Hematopoietic multipotent progenitor cell (in vitro differentiated cells): Measurements from ENCODE around the gene CDCA5. TPM values are rescaled to one million over a fixed set of nuclear protein-coding genes. Genes with fewer than 3 reads are reported as not detected.

ENCODE experiments used
- DNase-seq, 3 donors: peaks; one replicate each; pipeline ENCODE4 v3.0.0-alpha.2; 2011 to 2015; ENCODE audit warnings: low read depth in 2 of 3, low spot score in 2 of 3
- total RNA-seq: library from RNA; depleted of rRNA; stranded (reverse); fragments of >200 nt; gene quantifications from one replicate; pipeline ENCODE4 v1.2.3, GENCODE V29; 2012

CDCA5 gene
- total RNA-seq, 1 donor: 5.1 TPM

DNA sequence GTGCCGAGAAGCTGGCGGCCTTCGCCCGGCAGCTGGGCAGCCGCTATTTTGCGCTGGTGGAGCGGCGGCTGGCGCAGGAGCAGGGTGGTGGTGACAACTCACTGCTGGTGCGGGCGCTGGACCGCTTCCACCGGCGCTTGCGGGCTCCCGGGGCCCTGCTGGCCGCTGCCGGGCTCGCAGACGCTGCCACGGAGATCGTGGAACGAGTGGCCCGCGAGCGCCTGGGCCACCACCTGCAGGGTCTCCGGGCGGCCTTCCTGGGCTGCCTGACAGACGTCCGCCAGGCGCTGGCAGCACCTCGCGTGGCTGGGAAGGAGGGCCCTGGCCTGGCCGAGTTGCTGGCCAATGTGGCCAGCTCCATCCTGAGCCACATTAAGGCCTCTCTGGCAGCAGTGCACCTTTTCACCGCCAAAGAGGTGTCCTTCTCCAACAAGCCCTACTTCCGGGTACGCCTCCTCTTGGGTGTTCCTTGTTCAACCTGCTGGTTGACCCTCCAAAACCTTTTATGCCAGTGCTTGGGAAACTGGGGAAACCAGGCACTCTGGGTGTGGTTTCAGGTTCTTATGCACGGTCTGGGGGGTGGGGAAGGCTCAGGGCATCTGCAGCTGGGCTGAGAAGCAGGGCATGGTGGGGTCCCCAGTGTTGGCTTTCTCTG is 24.8 kb upstream of the CDCA5 start:
- no peak for DNase-seq

- no peak for DNase-seq
Measured at GRCh38 chr11:65107751-65108468, 24.1 kb upstream of the CDCA5 start.

DNA sequence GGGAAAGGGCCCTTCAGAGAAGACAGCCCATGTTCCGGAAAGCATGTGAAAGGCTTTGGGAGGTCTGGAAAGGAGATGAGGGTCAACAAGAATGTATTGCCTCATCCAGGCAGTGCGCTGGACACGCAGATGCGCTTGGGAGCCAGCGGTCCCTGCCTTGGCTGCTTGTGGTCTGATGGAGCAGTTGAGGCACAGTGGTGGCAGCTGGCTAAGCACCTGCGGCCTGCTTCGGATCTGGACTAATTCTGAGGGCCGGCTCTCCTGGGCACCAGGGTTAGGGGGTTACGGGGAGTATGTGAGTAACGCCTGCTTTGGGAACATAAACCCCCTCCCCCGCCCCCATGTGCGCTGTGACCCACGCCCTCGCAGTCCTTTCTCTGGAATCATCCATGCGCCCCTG is 23.2 kb upstream of the CDCA5 start:
- DNase-seq: no peak

GRCh38 chr11:65104628-65105027 is 20.8 kb upstream of the CDCA5 start:
- DNase-seq: no peak

DNA sequence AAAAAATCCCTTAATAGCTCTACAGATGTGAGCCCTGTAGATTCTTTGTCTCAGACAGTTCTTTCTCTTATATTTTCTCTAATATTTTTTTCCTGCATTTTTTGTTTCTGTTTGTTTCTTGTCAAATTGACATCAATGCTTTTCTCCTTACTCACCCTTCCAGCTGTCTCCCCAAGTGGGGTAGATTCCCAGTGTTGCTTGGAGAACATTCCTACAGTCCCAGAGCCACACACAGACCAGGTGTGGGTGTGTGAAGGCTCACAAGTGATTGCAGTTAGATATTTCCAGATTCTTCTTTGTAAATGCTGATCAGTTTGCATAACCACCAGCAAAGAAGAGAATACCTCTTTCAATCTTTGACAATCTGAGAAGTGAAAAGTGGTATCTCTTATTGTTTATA is 19.6 kb upstream of the CDCA5 start:
- no peak for DNase-seq

DNA sequence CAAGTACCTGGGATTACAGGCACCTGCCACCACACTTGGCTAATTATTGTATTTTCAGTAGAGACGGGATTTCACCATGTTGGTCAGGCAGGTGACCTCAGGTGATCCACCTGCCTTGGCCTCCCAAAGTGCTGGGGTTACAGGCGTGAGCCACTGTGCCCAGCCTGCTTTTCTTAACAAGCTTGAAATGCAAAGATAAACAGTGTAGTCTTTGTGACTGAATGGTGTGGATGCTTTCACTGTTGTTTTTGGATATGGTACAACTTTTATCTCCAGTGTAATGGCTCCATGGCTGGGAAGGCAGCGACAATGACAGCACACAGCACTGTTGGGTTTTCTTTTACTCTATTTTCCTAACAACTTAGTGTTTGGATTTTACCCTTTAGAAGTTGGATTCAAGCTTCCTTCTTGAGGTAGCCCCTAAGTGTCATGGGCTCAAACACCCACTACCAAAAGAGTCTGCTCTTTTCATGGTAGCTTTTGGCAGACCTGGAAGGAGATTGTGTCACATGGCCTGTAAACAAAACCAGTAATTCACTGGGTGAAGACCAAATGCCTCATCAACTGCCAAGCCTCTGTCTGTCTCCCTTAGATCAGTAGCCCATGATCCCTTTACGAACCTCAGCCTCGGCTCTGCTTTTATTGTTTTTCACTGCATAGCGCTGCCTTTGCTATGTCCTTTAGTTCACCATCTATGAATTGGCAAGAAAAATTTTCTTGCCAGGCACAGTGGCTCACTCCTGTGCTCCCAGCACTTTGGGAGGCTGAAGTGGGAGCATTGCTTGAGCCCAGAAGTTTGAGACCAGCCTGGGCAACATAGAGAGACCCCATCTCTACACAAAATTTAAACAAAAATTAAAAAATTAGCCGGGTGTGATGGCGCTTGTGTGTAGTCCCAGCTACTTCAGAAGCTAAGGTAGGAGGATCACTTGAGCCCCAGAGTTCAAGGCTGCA is 18.6 kb upstream of the CDCA5 start:
- no peak for DNase-seq

- DNase-seq: no peak
Measured at GRCh38 chr11:65100674-65101350, 17.0 kb upstream of the CDCA5 start.

DNA sequence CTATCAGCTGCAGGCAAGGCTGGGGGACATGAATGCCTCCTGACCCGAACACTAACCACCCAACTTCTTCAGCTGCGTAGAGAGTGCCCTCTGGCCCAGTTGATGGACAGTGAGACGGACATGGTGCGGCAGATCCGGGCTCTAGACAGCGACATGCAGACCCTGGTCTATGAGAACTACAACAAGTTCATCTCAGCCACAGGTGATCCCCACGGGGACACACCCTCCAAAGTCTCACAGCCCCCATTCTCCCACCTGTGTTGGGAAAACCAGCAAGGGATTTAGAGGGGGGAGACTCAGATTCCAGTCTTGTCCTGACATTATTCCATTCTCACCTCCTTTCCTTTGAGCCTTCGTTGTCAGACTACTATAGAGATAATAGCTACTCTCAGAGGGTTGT is 13.1 kb upstream of the CDCA5 start:
- no peak for DNase-seq

GRCh38 chr11:65095974-65096806 is 12.3 kb upstream of the CDCA5 start, which contains the start of gene VPS51:
VPS51 (plus strand) TSS chr11:65096214; CDS start chr11:65096251, 37 bp downstream.
- peak; percentile 72 to 93 (median 89) for DNase-seq

DNA sequence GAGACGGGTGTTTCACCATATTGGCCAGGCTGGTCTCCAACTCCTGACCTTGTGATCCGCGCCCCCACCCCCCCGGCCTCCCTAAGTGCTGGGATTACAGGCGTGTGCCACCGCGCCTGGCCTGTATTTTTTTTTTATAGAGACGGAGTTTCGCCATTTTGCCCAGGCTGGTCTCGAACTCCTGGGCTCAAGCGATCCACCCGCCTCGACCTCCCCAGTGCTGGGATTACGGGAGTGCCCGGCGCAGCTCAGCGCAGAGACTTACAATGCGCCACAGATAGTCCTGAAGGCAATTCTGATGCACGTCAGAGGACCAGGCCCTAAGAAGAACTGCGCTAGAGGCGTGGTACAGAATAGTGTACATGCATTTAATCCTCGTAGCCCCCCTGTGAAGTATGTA is 11.6 kb upstream of the CDCA5 start:
- DNase-seq: no peak

DNA sequence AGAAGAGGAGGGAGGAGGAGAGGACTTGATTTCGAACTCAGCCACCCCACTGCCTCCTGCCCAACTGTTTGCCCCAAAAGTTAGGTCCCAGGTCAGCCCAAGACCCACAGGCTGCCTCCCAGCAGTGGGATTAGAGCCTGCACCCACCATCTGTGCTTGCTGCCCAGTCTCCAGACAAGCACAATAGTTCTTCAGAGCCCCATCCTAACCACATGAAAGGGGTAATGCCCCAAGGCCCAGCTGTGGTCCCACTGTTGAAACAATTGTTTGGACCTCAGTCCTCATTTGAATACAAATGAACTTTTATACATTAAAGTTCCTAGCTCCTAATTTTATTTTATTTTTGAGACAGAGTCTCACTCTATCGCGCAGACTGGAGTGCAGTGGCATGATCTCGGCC is 6.8 kb upstream of the CDCA5 start:
- DNase-seq: no peak

DNA sequence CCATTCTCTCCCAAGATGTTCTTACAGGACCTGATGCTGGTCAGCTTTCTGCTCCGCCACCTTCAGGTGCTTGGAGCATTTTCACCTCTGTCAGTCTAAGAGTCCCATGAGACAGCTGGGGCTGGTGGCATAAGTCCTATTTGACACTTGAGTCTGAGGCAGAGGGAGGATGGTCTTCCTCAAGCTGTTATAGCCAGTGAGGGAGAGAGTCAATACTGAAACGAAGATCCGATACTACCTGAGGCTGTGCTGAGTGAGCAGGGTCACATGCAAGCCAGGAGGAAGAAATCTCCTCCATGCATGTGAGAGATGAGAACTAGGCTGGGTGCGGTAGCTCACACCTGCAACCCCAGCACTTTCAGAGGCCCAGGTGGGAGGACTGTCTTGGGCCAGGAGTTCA is 5.8 kb upstream of the CDCA5 start:
- no peak for DNase-seq

- DNase-seq: no peak
Measured at GRCh38 chr11:65087827-65088226, 4.0 kb upstream of the CDCA5 start.

DNA sequence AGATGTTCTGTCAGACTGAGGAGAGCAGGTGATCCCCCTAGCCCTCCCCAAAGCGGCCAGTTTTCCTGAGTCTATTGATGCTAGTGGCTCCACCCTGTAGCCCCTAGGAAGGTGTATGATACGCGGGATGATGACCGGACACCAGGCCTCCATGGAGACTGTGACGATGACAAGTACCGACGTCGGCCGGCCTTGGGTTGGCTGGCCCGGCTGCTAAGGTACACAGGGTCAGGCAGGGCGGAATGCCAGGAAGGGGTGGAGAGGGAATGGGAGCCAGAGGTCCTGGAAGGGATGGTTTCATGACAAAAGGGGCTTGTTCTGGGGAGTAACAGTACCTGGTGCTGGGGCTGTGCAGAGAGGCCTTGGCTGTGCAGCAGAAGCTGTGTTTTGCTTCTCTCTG is 3.4 kb upstream of the CDCA5 start:
- DNase-seq: no peak

DNA sequence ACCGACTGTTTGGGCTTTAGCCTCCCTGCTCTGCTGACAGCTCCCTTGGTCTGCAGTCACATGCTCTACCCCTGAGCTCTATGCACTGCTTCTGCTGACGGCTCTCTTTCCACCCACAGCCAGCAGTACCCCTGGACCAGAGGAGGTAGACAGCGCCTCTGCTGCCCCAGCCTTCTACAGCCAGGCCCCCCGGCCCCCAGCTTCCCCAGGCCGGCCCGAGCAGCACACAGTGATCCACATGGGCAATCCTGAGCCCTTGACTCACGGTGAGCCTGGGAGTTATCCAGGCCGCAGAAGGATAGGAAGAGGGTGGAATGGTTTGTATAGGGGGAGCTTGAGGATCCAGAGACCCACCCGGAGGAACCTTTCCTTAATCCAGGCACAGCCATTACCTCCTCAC is 3.0 kb upstream of the CDCA5 start:
- no peak for DNase-seq

GRCh38 chr11:65085446-65085845 is 1.6 kb upstream of the CDCA5 start:
- no peak for DNase-seq

- DNase-seq: no peak
Measured at GRCh38 chr11:65084598-65085375, 947 bp upstream of the CDCA5 start.

GRCh38 chr11:65083134-65083833 is 556 bp downstream of the CDCA5 start:
- DNase-seq: no peak
